HepG2 (cell line): ENCODE measurements around the gene ARL4C. TPM values are rescaled to one million over a fixed set of nuclear protein-coding genes. Genes with fewer than 3 reads are reported as not detected.
A peak's percentile ranks its signal among the peaks of the same experiment; 100 is the strongest.

Experiments used
- BCL6 ChIP-seq: IDR thresholded peaks from 2 replicates; pipeline ENCODE4 v1.6.1; 2016; ENCODE audit warnings: missing genetic modification reagents, missing compliant biosample characterization
- NR2F2 ChIP-seq: IDR thresholded peaks from 2 replicates; pipeline ENCODE4 v1.6.1; 2012; ENCODE audit warnings: low read depth, inconsistent platforms, borderline replicate concordance
- SOX5 ChIP-seq: IDR thresholded peaks from 2 replicates; pipeline ENCODE4 v1.6.1; 2016; ENCODE audit warnings: borderline replicate concordance
- SOX6 ChIP-seq, 2 experiments: fragments of 450-650 bp in 1 of 2; sonication (generic) in 1 of 2; formaldehyde crosslinking in 1 of 2; IDR thresholded peaks; 2 replicates each; pipeline versions ENCODE4 v1.4.0 to v1.6.1; 2017 to 2020; ENCODE audit warnings: antibody characterized with exemption in 1 of 2, mild to moderate bottlenecking in 1 of 2, missing genetic modification reagents in 1 of 2
- ZNF329 ChIP-seq: sonication (generic); formaldehyde crosslinking; IDR thresholded peaks from 2 replicates; pipeline ENCODE4 v1.9.0; 2021; ENCODE audit warnings: low read depth, mild to moderate bottlenecking, missing genetic modification reagents
- ZNF619 ChIP-seq: sonication (generic); formaldehyde crosslinking; IDR thresholded peaks from 2 replicates; pipeline ENCODE4 v1.4.0; 2020; ENCODE audit warnings: mild to moderate bottlenecking, missing genetic modification reagents
- polyA plus RNA-seq, 8 experiments: library from polyadenylated mRNA; depleted of rRNA in 3 of 8; stranded (reverse) in 7 of 8; unstranded in 1 of 8; fragments of >200 nt; fragmentation: Illumina TruSeq in 4 of 8; extraction: Trizol in 4 of 8; gene quantifications; 2 replicates each; pipeline versions ENCODE4 v1.2.1 to v1.2.3, GENCODE V29; 2011 to 2016; ENCODE audit warnings: low read depth in 4 of 8, missing spikeins in 1 of 8, mixed read lengths in 1 of 8; ENCODE audit not compliant: insufficient read depth in 1 of 8
- total RNA-seq, 5 experiments: library from RNA; depleted of rRNA; stranded (reverse); fragments of >200 nt; fragmentation: Illumina TruSeq; extraction: Trizol; gene quantifications; 2 replicates each; pipeline ENCODE4 v1.2.3, GENCODE V29; 2016; ENCODE audit warnings: low read depth in 1 of 5
- TF ChIP-seq, protein P1 (sequence below): IDR thresholded peaks from 2 replicates; pipeline ENCODE4 v1.6.1; 2012; ENCODE audit warnings: low read depth, low read length, improper control_type of control experiment
- TF ChIP-seq, protein P2 (sequence below): sonication (generic); formaldehyde crosslinking; IDR thresholded peaks from 2 replicates; pipeline ENCODE4 v1.5.1; 2020; ENCODE audit warnings: mild to moderate bottlenecking, missing genetic modification reagents, moderate library complexity
- TF ChIP-seq, protein P3 (sequence below): sonication (generic); formaldehyde crosslinking; IDR thresholded peaks from 2 replicates; pipeline ENCODE4 v1.5.0; 2020; ENCODE audit warnings: mild to moderate bottlenecking, missing genetic modification reagents, moderate library complexity
- TF ChIP-seq, protein P4 (sequence below): IDR thresholded peaks from 2 replicates; pipeline ENCODE4 v1.4.0; 2020; ENCODE audit warnings: mild to moderate bottlenecking, missing genetic modification reagents
- TF ChIP-seq, protein P5 (sequence below), 2 experiments: sonication (generic) in 1 of 2; formaldehyde crosslinking in 1 of 2; IDR thresholded peaks; 2 replicates each; pipeline versions ENCODE4 v1.4.0 to v1.6.1; 2016 to 2020; ENCODE audit warnings: borderline replicate concordance in 1 of 2, low read depth in 1 of 2, mild to moderate bottlenecking in 1 of 2, missing genetic modification reagents in 1 of 2

The ARL4C gene
- total and polyA plus RNA-seq, 2 of the 13 experiments (the other 11 are each of a cell fraction or from before 2014, with no cell fraction given), result 0.07 to 0.15 TPM

DNA sequence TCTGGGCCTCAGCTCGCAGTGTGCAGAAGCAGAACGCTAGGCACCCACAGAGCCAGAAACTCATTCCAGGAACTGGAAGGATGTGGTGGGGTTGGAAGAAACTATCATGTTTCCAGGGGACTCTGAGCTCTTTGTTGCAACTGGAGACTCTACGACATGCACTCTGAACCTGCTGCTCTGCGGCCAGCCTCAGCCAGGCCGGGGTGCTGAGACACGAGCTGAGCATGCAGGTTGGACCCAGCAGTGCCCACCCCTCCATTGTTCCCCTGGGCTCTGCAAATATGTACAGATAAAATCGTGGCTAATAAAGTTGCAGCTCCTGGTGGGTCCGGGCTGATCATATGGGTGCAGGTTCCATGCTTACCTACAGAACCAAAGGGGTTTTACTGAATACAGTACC is 37.6 kb upstream of the ARL4C start (continued):
- TF ChIP-seq, protein P1, sequence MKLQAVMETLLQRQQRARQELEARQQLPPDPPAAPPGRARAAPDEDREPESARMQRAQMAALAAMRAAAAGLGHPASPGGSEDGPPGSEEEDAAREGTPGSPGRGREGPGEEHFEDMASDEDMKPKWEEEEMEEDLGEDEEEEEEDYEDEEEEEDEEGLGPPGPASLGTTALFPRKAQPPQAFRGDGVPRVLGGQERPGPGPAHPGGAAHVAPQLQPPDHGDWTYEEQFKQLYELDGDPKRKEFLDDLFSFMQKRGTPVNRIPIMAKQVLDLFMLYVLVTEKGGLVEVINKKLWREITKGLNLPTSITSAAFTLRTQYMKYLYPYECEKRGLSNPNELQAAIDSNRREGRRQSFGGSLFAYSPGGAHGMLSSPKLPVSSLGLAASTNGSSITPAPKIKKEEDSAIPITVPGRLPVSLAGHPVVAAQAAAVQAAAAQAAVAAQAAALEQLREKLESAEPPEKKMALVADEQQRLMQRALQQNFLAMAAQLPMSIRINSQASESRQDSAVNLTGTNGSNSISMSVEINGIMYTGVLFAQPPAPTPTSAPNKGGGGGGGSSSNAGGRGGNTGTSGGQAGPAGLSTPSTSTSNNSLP, result no peak
- TF ChIP-seq, protein P2, sequence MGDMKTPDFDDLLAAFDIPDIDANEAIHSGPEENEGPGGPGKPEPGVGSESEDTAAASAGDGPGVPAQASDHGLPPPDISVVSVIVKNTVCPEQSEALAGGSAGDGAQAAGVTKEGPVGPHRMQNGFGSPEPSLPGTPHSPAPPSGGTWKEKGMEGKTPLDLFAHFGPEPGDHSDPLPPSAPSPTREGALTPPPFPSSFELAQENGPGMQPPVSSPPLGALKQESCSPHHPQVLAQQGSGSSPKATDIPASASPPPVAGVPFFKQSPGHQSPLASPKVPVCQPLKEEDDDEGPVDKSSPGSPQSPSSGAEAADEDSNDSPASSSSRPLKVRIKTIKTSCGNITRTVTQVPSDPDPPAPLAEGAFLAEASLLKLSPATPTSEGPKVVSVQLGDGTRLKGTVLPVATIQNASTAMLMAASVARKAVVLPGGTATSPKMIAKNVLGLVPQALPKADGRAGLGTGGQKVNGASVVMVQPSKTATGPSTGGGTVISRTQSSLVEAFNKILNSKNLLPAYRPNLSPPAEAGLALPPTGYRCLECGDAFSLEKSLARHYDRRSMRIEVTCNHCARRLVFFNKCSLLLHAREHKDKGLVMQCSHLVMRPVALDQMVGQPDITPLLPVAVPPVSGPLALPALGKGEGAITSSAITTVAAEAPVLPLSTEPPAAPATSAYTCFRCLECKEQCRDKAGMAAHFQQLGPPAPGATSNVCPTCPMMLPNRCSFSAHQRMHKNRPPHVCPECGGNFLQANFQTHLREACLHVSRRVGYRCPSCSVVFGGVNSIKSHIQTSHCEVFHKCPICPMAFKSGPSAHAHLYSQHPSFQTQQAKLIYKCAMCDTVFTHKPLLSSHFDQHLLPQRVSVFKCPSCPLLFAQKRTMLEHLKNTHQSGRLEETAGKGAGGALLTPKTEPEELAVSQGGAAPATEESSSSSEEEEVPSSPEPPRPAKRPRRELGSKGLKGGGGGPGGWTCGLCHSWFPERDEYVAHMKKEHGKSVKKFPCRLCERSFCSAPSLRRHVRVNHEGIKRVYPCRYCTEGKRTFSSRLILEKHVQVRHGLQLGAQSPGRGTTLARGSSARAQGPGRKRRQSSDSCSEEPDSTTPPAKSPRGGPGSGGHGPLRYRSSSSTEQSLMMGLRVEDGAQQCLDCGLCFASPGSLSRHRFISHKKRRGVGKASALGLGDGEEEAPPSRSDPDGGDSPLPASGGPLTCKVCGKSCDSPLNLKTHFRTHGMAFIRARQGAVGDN (CRISPR knock-in tag), result peak; percentile 52; the same call in 1 of the 2 replicates
- 0 out of 2 replicates have a peak, but pooled peaks have one; percentile 43 for TF ChIP-seq ZNF619 (CRISPR knock-in tag)
- TF ChIP-seq NR2F2, result no peak
- TF ChIP-seq SOX5, result peak; percentile 83
- TF ChIP-seq SOX6 (IDR thresholded peaks at IDR 0.05), result no peak
- peak; percentile 93 for TF ChIP-seq SOX6 (CRISPR knock-in tag; IDR thresholded peaks at IDR 0.05)
- TF ChIP-seq, protein P3, sequence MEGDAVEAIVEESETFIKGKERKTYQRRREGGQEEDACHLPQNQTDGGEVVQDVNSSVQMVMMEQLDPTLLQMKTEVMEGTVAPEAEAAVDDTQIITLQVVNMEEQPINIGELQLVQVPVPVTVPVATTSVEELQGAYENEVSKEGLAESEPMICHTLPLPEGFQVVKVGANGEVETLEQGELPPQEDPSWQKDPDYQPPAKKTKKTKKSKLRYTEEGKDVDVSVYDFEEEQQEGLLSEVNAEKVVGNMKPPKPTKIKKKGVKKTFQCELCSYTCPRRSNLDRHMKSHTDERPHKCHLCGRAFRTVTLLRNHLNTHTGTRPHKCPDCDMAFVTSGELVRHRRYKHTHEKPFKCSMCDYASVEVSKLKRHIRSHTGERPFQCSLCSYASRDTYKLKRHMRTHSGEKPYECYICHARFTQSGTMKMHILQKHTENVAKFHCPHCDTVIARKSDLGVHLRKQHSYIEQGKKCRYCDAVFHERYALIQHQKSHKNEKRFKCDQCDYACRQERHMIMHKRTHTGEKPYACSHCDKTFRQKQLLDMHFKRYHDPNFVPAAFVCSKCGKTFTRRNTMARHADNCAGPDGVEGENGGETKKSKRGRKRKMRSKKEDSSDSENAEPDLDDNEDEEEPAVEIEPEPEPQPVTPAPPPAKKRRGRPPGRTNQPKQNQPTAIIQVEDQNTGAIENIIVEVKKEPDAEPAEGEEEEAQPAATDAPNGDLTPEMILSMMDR (CRISPR knock-in tag), result 0 out of 2 replicates have a peak, but pooled peaks have one; percentile 12
- TF ChIP-seq, protein P4, sequence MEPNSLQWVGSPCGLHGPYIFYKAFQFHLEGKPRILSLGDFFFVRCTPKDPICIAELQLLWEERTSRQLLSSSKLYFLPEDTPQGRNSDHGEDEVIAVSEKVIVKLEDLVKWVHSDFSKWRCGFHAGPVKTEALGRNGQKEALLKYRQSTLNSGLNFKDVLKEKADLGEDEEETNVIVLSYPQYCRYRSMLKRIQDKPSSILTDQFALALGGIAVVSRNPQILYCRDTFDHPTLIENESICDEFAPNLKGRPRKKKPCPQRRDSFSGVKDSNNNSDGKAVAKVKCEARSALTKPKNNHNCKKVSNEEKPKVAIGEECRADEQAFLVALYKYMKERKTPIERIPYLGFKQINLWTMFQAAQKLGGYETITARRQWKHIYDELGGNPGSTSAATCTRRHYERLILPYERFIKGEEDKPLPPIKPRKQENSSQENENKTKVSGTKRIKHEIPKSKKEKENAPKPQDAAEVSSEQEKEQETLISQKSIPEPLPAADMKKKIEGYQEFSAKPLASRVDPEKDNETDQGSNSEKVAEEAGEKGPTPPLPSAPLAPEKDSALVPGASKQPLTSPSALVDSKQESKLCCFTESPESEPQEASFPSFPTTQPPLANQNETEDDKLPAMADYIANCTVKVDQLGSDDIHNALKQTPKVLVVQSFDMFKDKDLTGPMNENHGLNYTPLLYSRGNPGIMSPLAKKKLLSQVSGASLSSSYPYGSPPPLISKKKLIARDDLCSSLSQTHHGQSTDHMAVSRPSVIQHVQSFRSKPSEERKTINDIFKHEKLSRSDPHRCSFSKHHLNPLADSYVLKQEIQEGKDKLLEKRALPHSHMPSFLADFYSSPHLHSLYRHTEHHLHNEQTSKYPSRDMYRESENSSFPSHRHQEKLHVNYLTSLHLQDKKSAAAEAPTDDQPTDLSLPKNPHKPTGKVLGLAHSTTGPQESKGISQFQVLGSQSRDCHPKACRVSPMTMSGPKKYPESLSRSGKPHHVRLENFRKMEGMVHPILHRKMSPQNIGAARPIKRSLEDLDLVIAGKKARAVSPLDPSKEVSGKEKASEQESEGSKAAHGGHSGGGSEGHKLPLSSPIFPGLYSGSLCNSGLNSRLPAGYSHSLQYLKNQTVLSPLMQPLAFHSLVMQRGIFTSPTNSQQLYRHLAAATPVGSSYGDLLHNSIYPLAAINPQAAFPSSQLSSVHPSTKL, result peak; percentile 39
- no peak for TF ChIP-seq ZNF329 (CRISPR knock-in tag)
- peak; percentile 45; the same call in 1 of the 2 replicates for TF ChIP-seq BCL6
- TF ChIP-seq, protein P5, sequence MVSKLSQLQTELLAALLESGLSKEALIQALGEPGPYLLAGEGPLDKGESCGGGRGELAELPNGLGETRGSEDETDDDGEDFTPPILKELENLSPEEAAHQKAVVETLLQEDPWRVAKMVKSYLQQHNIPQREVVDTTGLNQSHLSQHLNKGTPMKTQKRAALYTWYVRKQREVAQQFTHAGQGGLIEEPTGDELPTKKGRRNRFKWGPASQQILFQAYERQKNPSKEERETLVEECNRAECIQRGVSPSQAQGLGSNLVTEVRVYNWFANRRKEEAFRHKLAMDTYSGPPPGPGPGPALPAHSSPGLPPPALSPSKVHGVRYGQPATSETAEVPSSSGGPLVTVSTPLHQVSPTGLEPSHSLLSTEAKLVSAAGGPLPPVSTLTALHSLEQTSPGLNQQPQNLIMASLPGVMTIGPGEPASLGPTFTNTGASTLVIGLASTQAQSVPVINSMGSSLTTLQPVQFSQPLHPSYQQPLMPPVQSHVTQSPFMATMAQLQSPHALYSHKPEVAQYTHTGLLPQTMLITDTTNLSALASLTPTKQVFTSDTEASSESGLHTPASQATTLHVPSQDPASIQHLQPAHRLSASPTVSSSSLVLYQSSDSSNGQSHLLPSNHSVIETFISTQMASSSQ (IDR thresholded peaks at IDR 0.05; ENCODE audit: low read depth), result no peak
- TF ChIP-seq, protein P5 (CRISPR knock-in tag; IDR thresholded peaks at IDR 0.05; ENCODE audit: borderline replicate concordance), result no peak
